Measurements from ENCODE around the gene OR6M1. TPM values are rescaled to one million over a fixed set of nuclear protein-coding genes. Genes with fewer than 3 reads are reported as not detected.

The OR6M1 gene
- total and polyA plus RNA-seq, 10 donors: not detected

DNA sequence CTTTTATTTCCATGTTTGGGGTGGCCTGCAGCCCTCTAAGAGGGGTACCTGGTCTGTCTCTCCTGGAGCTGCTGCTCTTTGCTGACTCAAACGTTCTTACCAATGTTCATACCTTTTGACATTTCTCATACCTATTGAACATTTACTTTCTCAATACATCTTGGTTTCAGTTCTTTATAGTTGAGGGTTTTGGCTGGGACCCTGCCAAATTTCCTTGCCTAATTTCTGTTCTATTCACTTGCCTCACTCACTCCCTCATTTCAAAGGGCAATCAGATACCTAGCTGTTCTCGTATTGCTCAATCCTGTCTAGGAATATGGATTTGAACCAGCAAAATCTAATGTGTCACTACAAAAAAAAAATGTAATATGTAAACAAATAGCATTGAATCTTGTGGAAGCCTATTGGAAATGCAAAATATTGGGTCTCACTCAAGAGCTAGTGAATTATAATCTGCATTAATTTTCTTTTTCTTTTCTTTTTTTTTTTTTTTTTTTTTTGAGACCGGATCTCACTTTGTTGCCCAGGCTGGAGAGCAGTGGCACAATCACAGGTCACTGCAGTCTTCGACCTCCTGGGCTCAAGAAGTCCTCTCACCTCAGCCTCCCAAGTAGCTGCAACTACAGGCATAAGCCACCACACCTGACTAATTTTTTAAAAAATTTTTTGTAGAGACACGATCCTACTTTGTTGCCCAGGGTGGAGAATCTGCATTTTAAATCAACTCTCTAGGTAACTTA, 7.5 kb downstream of the OR6M1 start:
- no peaks in the 10 kb centered on the region for H3K9me3 ChIP-seq
- intact Hi-C loops (cut with DNase I; ENCODE audit: low total_unique reads): no loop called here
- no peaks in the 10 kb centered on the region for H3K27me3 ChIP-seq (replicated peaks in 1 of 7)
- WGBS, 5 donors: 81 to 84% (median 84%) methylated on average over 5 of the region's 5 CpGs
- no peaks in the 10 kb centered on the region for H3K36me3 ChIP-seq
- H3K27ac ChIP-seq: no peak overlapping the region
- no peak for DNase-seq
- TF ChIP-seq, protein P1, sequence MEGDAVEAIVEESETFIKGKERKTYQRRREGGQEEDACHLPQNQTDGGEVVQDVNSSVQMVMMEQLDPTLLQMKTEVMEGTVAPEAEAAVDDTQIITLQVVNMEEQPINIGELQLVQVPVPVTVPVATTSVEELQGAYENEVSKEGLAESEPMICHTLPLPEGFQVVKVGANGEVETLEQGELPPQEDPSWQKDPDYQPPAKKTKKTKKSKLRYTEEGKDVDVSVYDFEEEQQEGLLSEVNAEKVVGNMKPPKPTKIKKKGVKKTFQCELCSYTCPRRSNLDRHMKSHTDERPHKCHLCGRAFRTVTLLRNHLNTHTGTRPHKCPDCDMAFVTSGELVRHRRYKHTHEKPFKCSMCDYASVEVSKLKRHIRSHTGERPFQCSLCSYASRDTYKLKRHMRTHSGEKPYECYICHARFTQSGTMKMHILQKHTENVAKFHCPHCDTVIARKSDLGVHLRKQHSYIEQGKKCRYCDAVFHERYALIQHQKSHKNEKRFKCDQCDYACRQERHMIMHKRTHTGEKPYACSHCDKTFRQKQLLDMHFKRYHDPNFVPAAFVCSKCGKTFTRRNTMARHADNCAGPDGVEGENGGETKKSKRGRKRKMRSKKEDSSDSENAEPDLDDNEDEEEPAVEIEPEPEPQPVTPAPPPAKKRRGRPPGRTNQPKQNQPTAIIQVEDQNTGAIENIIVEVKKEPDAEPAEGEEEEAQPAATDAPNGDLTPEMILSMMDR (IDR thresholded peaks at IDR 0.05 in 8 of 11, conservative IDR thresholded peaks at IDR 0.05 in 3 of 11): no peak
- TF ChIP-seq POLR2A (IDR thresholded peaks at IDR 0.05) (no peak), POLR2AphosphoS5 (IDR thresholded peaks at IDR 0.05) (no peak)
- no peaks in the 10 kb centered on the region for H3K4me1 ChIP-seq
- no peak overlapping the region for H3K4me3 ChIP-seq

DNA sequence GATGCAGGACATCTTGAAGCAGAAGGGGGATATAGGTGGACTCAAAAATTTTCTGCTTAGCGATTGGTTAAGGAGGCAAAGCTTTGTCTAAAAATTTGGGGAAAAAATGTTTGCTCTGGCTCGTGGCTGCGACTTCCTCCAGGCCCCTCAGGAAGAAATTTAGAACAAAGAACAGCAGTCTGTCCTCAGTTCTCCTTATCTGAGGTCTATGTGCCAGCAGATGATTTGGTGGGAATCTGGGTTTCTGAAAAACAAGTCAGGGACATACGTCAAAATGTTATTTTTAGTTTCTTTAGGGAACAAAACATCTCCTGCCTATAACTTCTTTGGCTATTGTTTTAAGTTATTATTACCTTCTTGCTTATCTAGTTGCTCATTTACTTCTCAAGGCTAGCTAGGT, 8.1 kb downstream of the OR6M1 start:
- WGBS, 5 donors: 53 to 60% (median 55%) methylated on average over 4 of the region's 4 CpGs
- H3K4me1 ChIP-seq: no peaks in the 10 kb centered on the region
- no peaks in the 10 kb centered on the region for H3K36me3 ChIP-seq
- no peaks in the 10 kb centered on the region for H3K9me3 ChIP-seq
- no peak for DNase-seq
- TF ChIP-seq POLR2A (IDR thresholded peaks at IDR 0.05) (no peak), POLR2AphosphoS5 (IDR thresholded peaks at IDR 0.05) (no peak)
- TF ChIP-seq, protein P1 (IDR thresholded peaks at IDR 0.05 in 8 of 11, conservative IDR thresholded peaks at IDR 0.05 in 3 of 11): no peak
- no peak overlapping the region for H3K4me3 ChIP-seq
- no peak overlapping the region for H3K27ac ChIP-seq
- intact Hi-C loops (cut with DNase I; ENCODE audit: low total_unique reads): no loop called here
- no peaks in the 10 kb centered on the region for H3K27me3 ChIP-seq (replicated peaks in 1 of 7)

DNA sequence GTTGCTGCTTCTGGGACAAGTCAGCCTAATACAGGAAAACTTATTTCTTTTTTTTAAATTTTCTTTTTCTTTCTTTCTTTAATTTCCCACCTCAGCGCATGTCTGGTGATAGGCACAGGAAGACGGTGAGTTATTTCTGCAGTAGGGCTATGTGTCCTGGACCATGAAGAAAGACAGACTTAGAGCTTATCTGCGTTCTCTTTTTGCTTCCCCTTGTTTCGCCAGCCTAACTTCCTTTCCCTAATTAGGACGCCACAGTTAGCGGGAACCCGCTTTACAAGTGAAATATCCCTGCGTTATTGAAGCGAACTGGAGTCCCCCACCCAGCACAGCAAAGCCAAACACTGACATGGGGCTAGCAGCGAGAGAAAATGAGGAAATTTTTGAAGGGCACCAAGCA, 8.6 kb downstream of the OR6M1 start:
- Histone ChIP-seq H3K27ac (no peak overlapping the region), H3K36me3 (no peaks in the 10 kb centered on the region), H3K9me3 (no peaks in the 10 kb centered on the region), H3K27me3 (replicated peaks in 1 of 7) (no peaks in the 10 kb centered on the region), H3K4me3 (no peak overlapping the region), H3K4me1 (no peaks in the 10 kb centered on the region)
- TF ChIP-seq, protein P1 (IDR thresholded peaks at IDR 0.05 in 8 of 11, conservative IDR thresholded peaks at IDR 0.05 in 3 of 11): no peak
- TF ChIP-seq POLR2AphosphoS5 (IDR thresholded peaks at IDR 0.05): no peak
- TF ChIP-seq POLR2A (IDR thresholded peaks at IDR 0.05): no peak
- intact Hi-C loops (cut with DNase I; ENCODE audit: low total_unique reads): no loop called here
- 36 to 49% (median 46%) methylated on average over 10 of the region's 10 CpGs for WGBS, 5 donors
- DNase-seq: no peak

DNA sequence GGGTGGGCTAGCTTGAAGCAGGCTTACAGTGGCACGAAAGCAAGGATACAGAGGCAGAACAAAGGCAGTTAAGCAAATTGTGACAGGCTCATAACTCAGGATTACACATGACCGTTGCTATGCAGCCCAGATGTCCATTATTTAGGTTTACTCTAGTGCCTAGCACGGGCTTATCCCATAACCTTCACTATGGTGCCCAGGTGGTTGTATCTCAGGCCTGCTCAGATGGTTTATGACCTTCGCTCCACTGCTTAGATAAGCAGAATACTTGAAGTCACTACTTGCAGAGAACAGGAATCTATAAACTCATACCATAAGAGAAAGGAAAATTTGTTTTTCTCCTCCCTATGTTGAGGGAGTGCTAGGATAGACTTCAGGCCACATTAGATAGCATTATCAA, 9.0 kb downstream of the OR6M1 start:
- Histone ChIP-seq H3K36me3 (no peaks in the 10 kb centered on the region), H3K27ac (no peak overlapping the region), H3K4me1 (no peaks in the 10 kb centered on the region), H3K27me3 (replicated peaks in 1 of 7) (no peaks in the 10 kb centered on the region), H3K4me3 (no peak overlapping the region), H3K9me3 (no peaks in the 10 kb centered on the region)
- TF ChIP-seq POLR2AphosphoS5 (IDR thresholded peaks at IDR 0.05) (no peak), POLR2A (IDR thresholded peaks at IDR 0.05) (no peak)
- TF ChIP-seq, protein P1 (IDR thresholded peaks at IDR 0.05 in 8 of 11, conservative IDR thresholded peaks at IDR 0.05 in 3 of 11): no peak
- DNase-seq: no peak
- 64 to 75% (median 71%) methylated on average over 4 of the region's 4 CpGs for WGBS, 5 donors
- intact Hi-C loops (cut with DNase I; ENCODE audit: low total_unique reads): no loop called here
